Measurements from ENCODE around the gene HOMER2. TPM values are rescaled to one million over a fixed set of nuclear protein-coding genes. Genes with fewer than 3 reads are reported as not detected.

The HOMER2 gene
- total and polyA plus RNA-seq, 9 of the 15 experiments (the other 6 are each of a cell fraction or from before 2014, with no cell fraction given) = 0.13 to 0.47 (median 0.29) TPM; not detected in 1

DNA sequence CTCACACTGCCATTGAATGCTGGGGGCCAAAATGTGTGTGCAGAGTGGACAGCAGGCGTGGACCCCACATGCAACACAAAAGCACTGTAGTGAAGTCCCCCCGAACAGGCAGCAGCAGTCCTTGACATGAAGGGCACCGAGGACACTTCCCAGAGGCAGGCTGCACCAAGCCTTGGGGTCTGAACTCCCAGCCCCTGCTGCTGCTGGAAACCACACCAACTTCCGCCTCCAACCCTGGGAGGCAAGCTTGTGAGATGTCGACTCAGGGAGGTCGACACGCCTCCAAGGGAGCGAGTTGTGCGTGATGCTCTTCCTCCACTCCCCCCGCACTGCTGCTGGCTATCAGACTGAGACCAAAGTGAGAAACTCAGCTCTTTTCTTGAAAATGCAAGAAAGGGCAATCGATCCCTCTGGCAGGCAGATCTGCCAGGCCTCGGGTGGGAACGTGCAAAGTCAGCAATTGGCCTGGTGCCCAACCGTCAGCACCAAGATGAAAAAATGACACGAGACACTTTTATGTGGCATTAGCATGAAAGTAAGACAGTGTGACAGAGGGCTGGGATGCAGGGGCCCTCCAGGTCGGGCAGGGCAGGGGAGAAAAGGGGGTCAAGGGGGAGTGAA is 99.5 kb downstream of the HOMER2 start:
- ATAC-seq (no peak), DNase-seq (ENCODE audit: extremely low read depth in 1 of 4, low spot score in 3 of 4) (no peak), FAIRE-seq (no peak)
- Histone ChIP-seq H3K4me2 (ENCODE audit: insufficient read depth, low read length) (no peak overlapping the region), H2AFZ (ENCODE audit: low read depth, low read length) (no peak overlapping the region), H3K9me3 (replicated peaks; ENCODE audit: control insufficient read depth, insufficient read depth, low read depth, low read length) (no peaks in the 10 kb centered on the region), H3K9ac (ENCODE audit: insufficient read depth in 1 of 2, low read depth in 2 of 2, low read length in 2 of 2) (peak overlapping the region in 1 of 2 experiments; percentile 55; a peak in 2 of 4 replicates), H3K4me1 (replicated peaks in 1 of 2; ENCODE audit: control insufficient read depth in 2 of 2, insufficient read depth in 2 of 2, low read length in 2 of 2) (peaks cover 24 to 41% of the 10 kb centered on the region in 2 experiments), H4K20me1 (replicated peaks; ENCODE audit: control insufficient read depth, insufficient read depth, low read length) (no peaks in the 10 kb centered on the region), H3K27ac (ENCODE audit: extremely low read depth, low read depth, low read length) (no peak overlapping the region), H3K9me1 (ENCODE audit: control insufficient read depth, insufficient read depth, low read length) (no peaks in the 10 kb centered on the region), H3K36me3 (ENCODE audit: control insufficient read depth, insufficient read depth, low read length) (no peaks in the 10 kb centered on the region), H3K4me3 (no peak overlapping the region), H3K79me2 (ENCODE audit: control insufficient read depth, insufficient read depth, low read length) (no peaks in the 10 kb centered on the region), H3K27me3 (ENCODE audit: control insufficient read depth in 2 of 2, insufficient read depth in 2 of 2, low read length in 2 of 2) (no peaks in the 10 kb centered on the region)
- intact Hi-C loops (cut with micrococcal nuclease) (no loop called here), in situ Hi-C loops (cut with MboI) (loop anchor here (10.0 kb wide), 1 partner anchor 132 kb away; the partner anchor contains the start of gene RAMAC)
- ChIA-PET POLR2A (no interaction called here), CTCF (ENCODE audit: low intra/inter-chr PET ratio) (no interaction called here)
- 40% methylated on average over 16 of the region's 16 CpGs for WGBS (ENCODE audit: insufficient coverage, low coverage, missing lambda C conversion rate)
- BruUV-seq (replicated peaks) = no TSS peak
- TF ChIP-seq CCNT2 (IDR thresholded peaks at IDR 0.05; ENCODE audit: borderline replicate concordance, extremely low read depth, insufficient read length, low read depth, low read length) (no peak), MAFK (IDR thresholded peaks at IDR 0.05; ENCODE audit: low read length) (peak; percentile 51), ZNF316 (IDR thresholded peaks at IDR 0.05) (peak; percentile 75), MAFG (tag; conservative IDR thresholded peaks at IDR 0.05) (peak; percentile 38), NFIC (IDR thresholded peaks at IDR 0.05) (peak; percentile 70), MAFF (IDR thresholded peaks at IDR 0.05; ENCODE audit: low read length) (0 out of 2 replicates have a peak, but pooled peaks have one; percentile 17), BRD4 (IDR thresholded peaks at IDR 0.05) (no peak), ZNF764 (CRISPR knock-in tag; IDR thresholded peaks at IDR 0.05; ENCODE audit: low read depth) (no peak), C11orf30 (IDR thresholded peaks at IDR 0.05; ENCODE audit: low read depth) (peak; percentile 45; the same call in 1 of the 2 replicates)

Data from K562 (cell line).